HepG2 (cell line): ENCODE results near the gene DHCR7. TPM values are rescaled to one million over a fixed set of nuclear protein-coding genes. Genes with fewer than 3 reads are reported as not detected.
A peak's percentile ranks its signal among the peaks of the same experiment; 100 is the strongest.

ENCODE experiments used
- ATAC-seq: fragments of 200-7000 bp; cut with Tn5 transposase; 3 replicates; pipeline ENCODE4 v1.9.1; 2020; ENCODE audit warnings: mild to moderate bottlenecking, moderate library complexity
- BruUV-seq: library from RNA; stranded (reverse); fragments of 400-500 nt; replicated peaks from 2 replicates; lab custom pipeline; 2021; lab: Mats Ljungman, UMichigan
- CTCF ChIA-PET: fragments of 300-600 bp; formaldehyde crosslinking; extraction: SDS; loops from one replicate; lab custom pipeline; 2021; ENCODE audit warnings: low total read pairs, inconsistent platforms, low intra/inter-chr PET ratio; lab: Yijun Ruan, JAX
- POLR2A ChIA-PET: fragments of 350-600 bp; sonication (Branson Sonifier 250); formaldehyde crosslinking; loops from one replicate; lab custom pipeline; 2020; ENCODE audit warnings: antibody characterized with exemption, inconsistent platforms; lab: Yijun Ruan, JAX
- DNase-seq: peaks from one replicate; pipeline ENCODE4 v3.0.0-alpha.2; 2015; ENCODE audit warnings: low spot score
- FAIRE-seq: peaks from 3 replicates; lab custom pipeline; 2011; peaks lifted over from hg19 to GRCh38; lab: Jason Lieb, UNC
- H2AFZ ChIP-seq: one replicate; pipeline ENCODE4 v1.6.1; 2011; ENCODE audit warnings: low read length, inconsistent platforms
- H3K27ac ChIP-seq: fragments of 300-600 bp; 3 replicates; pipeline ENCODE4 v1.8.0; 2011; ENCODE audit warnings: mixed run types, mild to moderate bottlenecking, mixed read lengths, low read length, inconsistent platforms; ENCODE audit not compliant: insufficient read depth; ENCODE audit errors: extremely low read length
- H3K27me3 ChIP-seq, 2 experiments: fragments of 200-600 bp in 1 of 2; 2 replicates in 1 of 2; 3 replicates in 1 of 2; pipeline versions ENCODE4 v1.6.0 to v1.8.0; 2011; ENCODE audit warnings: low read length in 2 of 2, mild to moderate bottlenecking in 2 of 2, moderate library complexity in 2 of 2, inconsistent platforms in 1 of 2; ENCODE audit not compliant: insufficient read depth in 2 of 2, control insufficient read depth in 1 of 2
- H3K36me3 ChIP-seq, 2 experiments: fragments of 200-600 bp in 1 of 2; replicated peaks in 1 of 2; 2 replicates in 1 of 2; 3 replicates in 1 of 2; pipeline versions ENCODE4 v1.5.1 to v1.8.0; 2011; ENCODE audit warnings: low read length in 2 of 2, inconsistent platforms in 1 of 2; ENCODE audit not compliant: insufficient read depth in 2 of 2, control insufficient read depth in 1 of 2
- H3K4me1 ChIP-seq: 2 replicates; pipeline ENCODE4 v1.5.1; 2012; ENCODE audit warnings: low read length, inconsistent platforms; ENCODE audit not compliant: insufficient read depth
- H3K4me2 ChIP-seq: 2 replicates; pipeline ENCODE4 v1.6.0; 2011; ENCODE audit warnings: low read depth, low read length, inconsistent platforms
- H3K4me3 ChIP-seq, 3 experiments: fragments of 200-600 bp in 1 of 3; sonication (generic), shearing (Covaris generic) in 1 of 3; replicated peaks in 1 of 3; 2 replicates each; pipeline ENCODE4 v1.5.1; 2011 to 2016; ENCODE audit warnings: low read length in 3 of 3, inconsistent platforms in 2 of 3, low read depth in 2 of 3, mild to moderate bottlenecking in 2 of 3, control low read depth in 1 of 3, mixed read lengths in 1 of 3; ENCODE audit not compliant: insufficient read depth in 1 of 3
- H3K79me2 ChIP-seq: one replicate; pipeline ENCODE4 v1.6.1; 2011; ENCODE audit warnings: low read length, inconsistent platforms; ENCODE audit not compliant: insufficient read depth
- H3K9ac ChIP-seq: 2 replicates; pipeline ENCODE4 v1.6.0; 2011; ENCODE audit warnings: mild to moderate bottlenecking, low read depth, low read length, inconsistent platforms; ENCODE audit not compliant: insufficient read depth
- H3K9me3 ChIP-seq: 2 replicates; pipeline ENCODE4 v1.5.1; 2012; ENCODE audit warnings: mild to moderate bottlenecking, low read length
- H4K20me1 ChIP-seq: 2 replicates; pipeline ENCODE4 v1.6.0; 2011; ENCODE audit warnings: inconsistent platforms, mild to moderate bottlenecking, low read length, moderate library complexity; ENCODE audit not compliant: insufficient read depth
- HDAC6 ChIP-seq: fragments of 200-600 bp; sonication (generic); IDR thresholded peaks from 2 replicates; pipeline ENCODE4 v1.7.0; 2017; ENCODE audit warnings: mild to moderate bottlenecking, antibody characterized with exemption, low read length, low read depth
- SKI ChIP-seq: fragments of 450-650 bp; IDR thresholded peaks from one replicate; pipeline ENCODE4 v1.6.1; 2018; ENCODE audit warnings: mild to moderate bottlenecking; ENCODE audit not compliant: partially characterized antibody
- ZBTB38 ChIP-seq: sonication (generic); formaldehyde crosslinking; IDR thresholded peaks from 2 replicates; pipeline ENCODE4 v1.5.1; 2020; ENCODE audit warnings: mild to moderate bottlenecking, missing genetic modification reagents
- ZNF333 ChIP-seq: sonication (generic); formaldehyde crosslinking; IDR thresholded peaks from 2 replicates; pipeline ENCODE4 v1.4.0; 2020; ENCODE audit warnings: mild to moderate bottlenecking, missing genetic modification reagents, borderline replicate concordance
- ZNF577 ChIP-seq: sonication (generic); formaldehyde crosslinking; IDR thresholded peaks from 2 replicates; pipeline ENCODE4 v1.4.0; 2020; ENCODE audit warnings: mild to moderate bottlenecking, low read depth, missing genetic modification reagents, borderline replicate concordance
- ZNF816 ChIP-seq: sonication (generic); formaldehyde crosslinking; IDR thresholded peaks from 2 replicates; pipeline ENCODE4 v1.8.0; 2022; ENCODE audit warnings: missing genetic modification reagents, mild to moderate bottlenecking, borderline replicate concordance
- WGBS: methylation state at CpG from one replicate; pipeline ENCODE4 v1.1.6; 2017; ENCODE audit warnings: low lambda C conversion rate; 5-methylcytosine and 5-hydroxymethylcytosine counted together
- in situ Hi-C: cut with HindIII; loops from 2 replicates; pipeline ENCODE4 v1.10.0; 2017; ENCODE audit warnings: low pct_unique_long_range_greater_than_20kb; ENCODE audit not compliant: extremely low pct_ligation_motif_present
- intact Hi-C: fragments of 100-400 bp; cut with micrococcal nuclease; formaldehyde crosslinking; loops from one replicate; pipeline ENCODE4 v1.10.0; 2022; ENCODE audit not compliant: unreplicated experiment
- polyA plus RNA-seq, 8 experiments: library from polyadenylated mRNA; depleted of rRNA in 3 of 8; stranded (reverse) in 7 of 8; unstranded in 1 of 8; fragments of >200 nt; fragmentation: Illumina TruSeq in 4 of 8; extraction: Trizol in 4 of 8; gene quantifications; 2 replicates each; pipeline versions ENCODE4 v1.2.1 to v1.2.3, GENCODE V29; 2011 to 2016; ENCODE audit warnings: low read depth in 4 of 8, missing spikeins in 1 of 8, mixed read lengths in 1 of 8; ENCODE audit not compliant: insufficient read depth in 1 of 8
- total RNA-seq, 5 experiments: library from RNA; depleted of rRNA; stranded (reverse); fragments of >200 nt; fragmentation: Illumina TruSeq; extraction: Trizol; gene quantifications; 2 replicates each; pipeline ENCODE4 v1.2.3, GENCODE V29; 2016; ENCODE audit warnings: low read depth in 1 of 5
- TF ChIP-seq, protein P1 (sequence below): sonication (generic); formaldehyde crosslinking; IDR thresholded peaks from 2 replicates; pipeline ENCODE4 v1.5.0; 2020; ENCODE audit warnings: mild to moderate bottlenecking, missing genetic modification reagents
- TF ChIP-seq, protein P2 (sequence below): sonication (generic); formaldehyde crosslinking; IDR thresholded peaks from 2 replicates; pipeline ENCODE4 v1.4.0; 2020; ENCODE audit warnings: missing genetic modification reagents

DHCR7 gene
- total and polyA plus RNA-seq, 2 of the 13 experiments (the other 11 are each of a cell fraction or from before 2014, with no cell fraction given), result 96.0 to 143 TPM

DNA sequence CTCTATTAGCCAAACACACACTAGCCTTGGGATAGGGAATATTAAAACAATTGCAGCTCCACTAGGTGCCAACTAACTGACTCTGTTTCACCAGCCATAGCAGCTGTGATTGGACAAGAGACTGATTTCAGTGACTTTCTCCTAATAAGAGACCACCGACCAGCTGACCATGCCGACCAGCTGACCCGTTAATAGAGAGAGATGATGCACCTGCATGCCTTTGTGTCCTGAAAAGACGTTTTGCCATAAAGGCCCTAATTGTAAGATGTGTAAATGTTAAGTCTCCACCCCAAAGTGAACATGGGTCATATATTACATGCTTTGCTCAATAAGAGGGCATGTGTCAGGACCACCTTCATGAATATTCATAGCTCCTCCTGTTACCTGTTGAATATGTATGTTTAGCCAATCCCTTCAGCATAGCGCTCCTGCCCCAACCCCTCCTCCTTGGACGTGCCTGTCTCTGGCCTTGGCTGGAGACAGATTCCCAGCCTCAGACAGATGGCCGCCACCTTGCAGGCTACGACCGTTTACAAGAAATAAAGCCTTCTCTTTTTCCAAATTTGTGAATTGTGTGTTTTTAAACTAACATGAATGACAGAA is 3.5 kb upstream of the DHCR7 start:
- Histone ChIP-seq H3K36me3 (peaks cover 5 to 22% of the 10 kb centered on the region in 2 experiments; a peak in 4 of 5 replicates), H3K79me2 (peaks cover 47% of the 10 kb centered on the region), H3K9ac (no peak overlapping the region), H3K4me1 (peaks cover 52% of the 10 kb centered on the region), H3K27ac (no peak overlapping the region), H3K4me3 (no peak overlapping the region), H2AFZ (no peak overlapping the region), H4K20me1 (peaks cover 5% of the 10 kb centered on the region), H3K4me2 (no peak overlapping the region; the same call in 1 of the 2 replicates), H3K9me3 (no peaks in the 10 kb centered on the region)
- DNase-seq (peak; percentile 14), ATAC-seq (no peak), FAIRE-seq (no peak)
- in situ Hi-C loops (no loop called here), intact Hi-C loops (no loop called here)
- ChIA-PET POLR2A (no interaction called here), CTCF (no interaction called here)
- BruUV-seq, result no TSS peak
- 86% methylated on average over 9 of the region's 9 CpGs for WGBS
- TF ChIP-seq ZNF333 (CRISPR knock-in tag), result no peak
- peak; percentile 11 for TF ChIP-seq ZBTB38 (CRISPR knock-in tag)
- peak; percentile 61 for TF ChIP-seq SKI
- TF ChIP-seq, protein P1, sequence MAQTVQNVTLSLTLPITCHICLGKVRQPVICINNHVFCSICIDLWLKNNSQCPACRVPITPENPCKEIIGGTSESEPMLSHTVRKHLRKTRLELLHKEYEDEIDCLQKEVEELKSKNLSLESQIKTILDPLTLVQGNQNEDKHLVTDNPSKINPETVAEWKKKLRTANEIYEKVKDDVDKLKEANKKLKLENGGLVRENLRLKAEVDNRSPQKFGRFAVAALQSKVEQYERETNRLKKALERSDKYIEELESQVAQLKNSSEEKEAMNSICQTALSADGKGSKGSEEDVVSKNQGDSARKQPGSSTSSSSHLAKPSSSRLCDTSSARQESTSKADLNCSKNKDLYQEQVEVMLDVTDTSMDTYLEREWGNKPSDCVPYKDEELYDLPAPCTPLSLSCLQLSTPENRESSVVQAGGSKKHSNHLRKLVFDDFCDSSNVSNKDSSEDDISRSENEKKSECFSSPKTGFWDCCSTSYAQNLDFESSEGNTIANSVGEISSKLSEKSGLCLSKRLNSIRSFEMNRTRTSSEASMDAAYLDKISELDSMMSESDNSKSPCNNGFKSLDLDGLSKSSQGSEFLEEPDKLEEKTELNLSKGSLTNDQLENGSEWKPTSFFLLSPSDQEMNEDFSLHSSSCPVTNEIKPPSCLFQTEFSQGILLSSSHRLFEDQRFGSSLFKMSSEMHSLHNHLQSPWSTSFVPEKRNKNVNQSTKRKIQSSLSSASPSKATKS, result no peak
- no peak for TF ChIP-seq ZNF816 (CRISPR knock-in tag)
- TF ChIP-seq HDAC6, result no peak
- TF ChIP-seq ZNF577 (CRISPR knock-in tag), result no peak
- TF ChIP-seq, protein P2, sequence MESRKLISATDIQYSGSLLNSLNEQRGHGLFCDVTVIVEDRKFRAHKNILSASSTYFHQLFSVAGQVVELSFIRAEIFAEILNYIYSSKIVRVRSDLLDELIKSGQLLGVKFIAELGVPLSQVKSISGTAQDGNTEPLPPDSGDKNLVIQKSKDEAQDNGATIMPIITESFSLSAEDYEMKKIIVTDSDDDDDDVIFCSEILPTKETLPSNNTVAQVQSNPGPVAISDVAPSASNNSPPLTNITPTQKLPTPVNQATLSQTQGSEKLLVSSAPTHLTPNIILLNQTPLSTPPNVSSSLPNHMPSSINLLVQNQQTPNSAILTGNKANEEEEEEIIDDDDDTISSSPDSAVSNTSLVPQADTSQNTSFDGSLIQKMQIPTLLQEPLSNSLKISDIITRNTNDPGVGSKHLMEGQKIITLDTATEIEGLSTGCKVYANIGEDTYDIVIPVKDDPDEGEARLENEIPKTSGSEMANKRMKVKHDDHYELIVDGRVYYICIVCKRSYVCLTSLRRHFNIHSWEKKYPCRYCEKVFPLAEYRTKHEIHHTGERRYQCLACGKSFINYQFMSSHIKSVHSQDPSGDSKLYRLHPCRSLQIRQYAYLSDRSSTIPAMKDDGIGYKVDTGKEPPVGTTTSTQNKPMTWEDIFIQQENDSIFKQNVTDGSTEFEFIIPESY (CRISPR knock-in tag), result peak; percentile 74
- TF ChIP-seq, all 625 proteins: peak for 3
- H3K27me3 ChIP-seq, result no peaks in the 10 kb centered on the region
